GM20431 (cell line): Measurements from ENCODE around the gene TCF7.
"Not testable (repeated sequence)": the region's sequence is repeated elsewhere in the genome, so short reads cannot be mapped to it uniquely, and the experiment has no call there.

Experiments
- in situ Hi-C: fragments of 300-500 bp; cut with MseI, MboI; formaldehyde crosslinking; loops from one replicate; pipeline ENCODE4 v1.15.0; 2020; ENCODE audit warnings: low sequenced_read_pairs; ENCODE audit not compliant: unreplicated experiment

Gene TCF7

GRCh38 chr5:134142052-134142451 is 27.6 kb downstream of the TCF7 start:
- in situ Hi-C loops: loop anchor here (10.0 kb wide), 1 partner anchor 97 kb away; no protein-coding TSS in a partner anchor

DNA sequence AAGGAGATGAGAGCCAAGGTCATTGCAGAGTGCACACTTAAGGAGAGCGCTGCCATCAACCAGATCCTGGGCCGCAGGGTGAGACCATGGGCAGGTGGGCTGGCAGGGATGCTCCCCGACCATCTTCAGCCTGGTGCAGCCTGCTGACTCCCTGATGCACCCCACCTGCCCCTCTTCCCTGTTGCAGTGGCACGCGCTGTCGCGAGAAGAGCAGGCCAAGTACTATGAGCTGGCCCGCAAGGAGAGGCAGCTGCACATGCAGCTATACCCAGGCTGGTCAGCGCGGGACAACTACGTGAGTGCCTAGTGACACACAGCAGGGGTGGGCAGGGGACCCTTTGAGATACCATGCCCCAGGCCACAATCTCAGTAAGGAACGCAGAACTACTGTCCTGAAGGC is 28.3 kb downstream of the TCF7 start:
- in situ Hi-C loops: loop anchor here (10.0 kb wide), 1 partner anchor 98 kb away; no protein-coding TSS in a partner anchor

DNA sequence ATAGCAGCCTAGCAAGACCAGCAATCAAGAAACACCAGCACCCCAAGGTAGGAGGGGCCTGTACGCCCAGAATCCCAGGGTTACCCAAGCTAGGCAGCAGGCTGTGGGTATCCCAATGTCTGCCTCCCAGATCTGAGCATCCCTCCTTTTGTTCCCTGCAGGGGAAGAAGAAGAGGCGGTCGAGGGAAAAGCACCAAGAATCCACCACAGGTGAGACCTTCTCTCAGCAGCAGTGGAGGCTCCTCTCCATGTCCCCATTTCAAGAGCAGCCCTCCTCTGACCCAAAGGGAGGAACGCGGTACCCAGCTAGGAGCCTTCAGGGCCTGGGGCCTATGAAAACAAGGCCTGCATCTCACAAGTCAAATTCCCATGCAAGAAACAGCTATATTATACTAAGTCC is 28.9 kb downstream of the TCF7 start:
- in situ Hi-C loops: loop anchor here (10.0 kb wide), 1 partner anchor 99 kb away; no protein-coding TSS in a partner anchor

DNA sequence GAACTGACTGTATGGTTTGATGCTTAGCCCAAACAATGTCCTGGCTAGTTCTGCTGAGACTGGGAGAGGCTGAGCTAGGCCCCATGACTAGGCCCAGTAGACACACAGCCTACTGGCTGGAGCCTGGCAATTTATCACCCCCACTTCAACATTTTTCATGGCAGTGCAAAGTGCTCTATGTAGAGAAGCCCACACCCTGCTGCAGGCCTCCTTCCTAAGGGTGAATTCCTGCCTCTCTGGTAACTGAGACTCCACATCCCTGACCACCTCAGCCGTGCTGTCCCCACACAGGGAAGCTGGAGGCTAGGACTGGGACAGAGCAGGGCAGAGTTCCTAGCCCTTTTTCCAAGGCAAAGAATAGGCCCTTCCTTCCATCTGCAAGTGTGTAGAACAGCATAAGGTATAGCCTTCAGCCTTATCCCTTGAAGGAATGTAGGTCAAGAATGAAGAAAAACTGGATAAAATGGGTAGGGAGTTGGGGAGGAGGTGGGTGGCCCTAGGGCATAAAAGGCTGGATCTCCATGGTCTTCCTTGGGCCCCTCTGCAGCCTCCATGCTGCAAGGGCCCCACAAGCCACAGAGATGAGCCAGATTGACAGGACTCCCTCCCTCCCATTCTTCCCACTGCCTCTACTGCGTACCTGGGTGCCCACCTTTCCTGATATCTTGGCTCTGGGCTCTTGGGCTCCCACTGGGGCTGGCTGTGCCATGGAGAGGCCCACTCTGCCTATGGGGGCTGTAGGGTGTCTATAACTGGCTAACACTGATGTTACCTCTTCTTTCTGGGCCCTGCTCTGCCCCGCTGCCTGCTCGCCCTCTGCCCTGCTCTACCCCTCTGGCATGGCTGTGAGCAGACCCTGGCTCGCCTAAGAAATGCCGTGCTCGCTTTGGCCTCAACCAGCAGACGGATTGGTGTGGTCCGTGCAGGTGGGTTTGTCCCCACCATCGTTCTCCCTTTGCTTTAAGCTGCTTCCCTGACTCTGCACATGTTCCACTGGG is 29.8 kb downstream of the TCF7 start:
- in situ Hi-C loops: loop anchor here (10.0 kb wide), 1 partner anchor 99 kb away; no protein-coding TSS in a partner anchor

GRCh38 chr5:134145041-134145757 is 30.7 kb downstream of the TCF7 start:
- in situ Hi-C loops: loop anchor here (10.0 kb wide), 1 partner anchor 100 kb away; no protein-coding TSS in a partner anchor

- in situ Hi-C loops: loop anchor here (10.0 kb wide), 1 partner anchor 101 kb away; no protein-coding TSS in a partner anchor
Observed at GRCh38 chr5:134145779-134146581, 31.5 kb downstream of the TCF7 start.

- in situ Hi-C loops: loop anchor here (10.0 kb wide), 1 partner anchor 102 kb away; no protein-coding TSS in a partner anchor
Observed at GRCh38 chr5:134146651-134147518, 32.4 kb downstream of the TCF7 start.

DNA sequence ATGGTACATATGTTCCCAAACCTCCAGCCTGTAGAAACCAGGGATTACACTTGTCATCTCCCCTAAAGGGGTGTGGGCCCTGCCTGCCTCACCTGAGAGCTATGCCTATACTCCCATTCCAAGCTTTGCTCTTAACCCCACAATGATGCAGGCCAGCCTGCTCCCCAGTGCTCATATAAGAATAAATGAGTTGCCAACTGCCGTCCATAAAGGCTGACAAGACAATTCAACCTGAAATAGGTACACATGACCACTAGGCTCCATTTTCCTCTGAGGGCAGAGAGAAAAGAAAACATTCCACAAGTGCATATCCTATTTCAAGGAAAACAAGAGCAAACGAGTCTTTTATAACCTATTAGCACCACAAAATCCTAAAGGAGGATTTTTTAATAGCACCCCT is 33.8 kb downstream of the TCF7 start:
- in situ Hi-C loops: loop anchor here (10.0 kb wide), 1 partner anchor 104 kb away; no protein-coding TSS in a partner anchor

- in situ Hi-C loops: loop anchor here (10.0 kb wide), 1 partner anchor 104 kb away; no protein-coding TSS in a partner anchor
Observed at GRCh38 chr5:134148986-134149539, 34.6 kb downstream of the TCF7 start.

GRCh38 chr5:134149571-134150303 is 35.3 kb downstream of the TCF7 start:
- in situ Hi-C loops: loop anchor here (10.0 kb wide), 1 partner anchor 105 kb away; no protein-coding TSS in a partner anchor

GRCh38 chr5:134151723-134152122 is 37.2 kb downstream of the TCF7 start:
- in situ Hi-C loops: no loop called here

- in situ Hi-C loops: not testable (repeated sequence)
Observed at GRCh38 chr5:134152173-134152832, 37.8 kb downstream of the TCF7 start.

DNA sequence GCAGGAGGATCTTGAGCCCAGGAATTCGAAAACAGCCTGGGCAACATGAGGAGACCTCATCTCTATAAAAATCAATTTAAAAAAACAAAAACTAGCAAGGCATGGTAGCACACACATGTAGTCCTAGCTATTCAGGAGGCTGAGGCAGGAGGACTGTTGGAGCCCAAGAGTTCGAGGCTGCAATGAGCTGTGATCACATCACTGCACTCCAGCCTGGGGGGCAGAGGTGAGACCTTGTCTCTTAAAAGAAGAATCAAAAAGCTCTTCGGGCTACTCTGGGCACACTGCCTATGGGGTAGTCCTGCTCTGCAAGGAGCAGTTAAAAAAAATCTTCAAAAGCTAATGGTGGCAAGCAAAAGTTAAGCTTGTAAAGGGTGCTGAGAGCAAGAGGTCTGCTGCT is 38.8 kb downstream of the TCF7 start:
- in situ Hi-C loops: no loop called here

DNA sequence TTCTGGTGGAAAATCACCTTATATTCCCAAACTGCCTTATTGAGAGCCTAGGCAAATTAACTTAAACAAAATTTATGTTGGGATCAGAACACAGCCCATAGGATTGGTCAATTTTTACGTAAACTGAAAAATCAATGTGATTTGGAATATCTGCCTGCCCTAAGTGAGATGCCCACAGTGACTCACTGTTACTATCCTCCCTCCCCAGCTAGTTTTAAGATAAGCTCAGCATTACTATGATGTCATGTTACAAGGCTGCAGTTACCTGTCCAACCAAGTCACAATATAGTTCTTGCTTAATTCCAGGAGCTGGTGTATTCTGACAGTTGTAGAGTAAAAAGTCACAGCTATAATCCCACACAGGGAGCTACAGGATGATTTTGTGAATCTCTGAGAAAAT is 39.2 kb downstream of the TCF7 start:
- in situ Hi-C loops: no loop called here

DNA sequence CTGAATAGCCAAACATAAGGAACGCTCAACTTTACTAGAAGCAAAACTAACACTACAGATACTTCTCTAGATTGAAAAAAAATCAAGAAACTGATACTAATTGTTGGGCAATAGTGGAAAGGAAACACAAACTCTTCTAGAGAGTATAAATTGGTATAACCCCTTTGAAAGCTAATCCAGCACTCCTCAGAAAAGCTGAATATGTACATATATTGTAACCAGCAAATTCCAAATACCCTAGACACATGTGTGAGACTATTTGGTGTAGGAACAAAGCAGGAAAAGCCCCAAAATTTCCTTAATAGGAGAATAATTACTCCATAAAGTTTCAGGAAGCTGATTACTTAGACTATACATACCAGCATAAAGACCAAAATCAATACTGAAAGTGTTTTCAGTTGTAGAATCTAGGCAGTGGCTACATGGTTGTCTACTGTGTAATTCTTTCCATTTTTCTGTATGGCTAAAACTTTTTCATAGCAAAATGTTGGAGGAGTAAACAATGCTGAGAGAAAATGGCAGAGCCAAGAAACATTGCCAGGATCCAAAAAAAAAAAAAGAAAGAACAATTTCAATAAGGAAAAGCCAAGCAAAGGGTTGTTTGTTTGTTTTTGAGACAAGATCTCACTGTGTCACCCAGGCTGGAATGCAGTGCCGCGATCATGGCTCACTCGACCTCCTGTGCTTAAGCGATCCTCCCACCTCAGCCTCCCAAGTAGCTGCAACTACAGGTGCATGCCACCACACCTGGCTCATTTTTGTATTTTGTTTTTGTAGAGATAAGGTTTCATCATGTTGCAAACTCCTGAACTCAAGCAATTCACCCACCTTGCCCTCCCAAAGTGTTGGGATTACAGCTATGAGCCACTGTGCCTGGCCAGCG is 47.3 kb downstream of the TCF7 start:
- in situ Hi-C loops: no loop called here

DNA sequence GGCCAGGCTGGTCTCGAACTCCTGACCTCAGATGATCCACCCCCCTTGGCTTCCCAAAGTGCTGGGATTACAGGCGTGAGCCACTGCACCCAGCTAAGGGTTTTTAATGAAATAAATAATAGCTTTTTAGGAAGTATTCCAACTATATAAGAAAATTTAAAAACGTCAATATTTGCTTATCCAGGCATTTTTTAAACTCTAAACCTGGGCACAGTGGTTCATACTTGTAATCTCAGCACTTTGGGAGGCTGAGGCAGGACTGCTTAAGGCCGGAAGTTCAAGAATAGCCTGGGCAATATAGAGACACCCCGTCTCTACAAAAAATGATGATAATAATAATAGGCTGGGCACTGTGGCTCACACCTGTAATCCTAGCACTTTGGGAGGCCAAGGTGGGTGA is 48.1 kb downstream of the TCF7 start:
- in situ Hi-C loops: no loop called here
